Skin epidermis (tissue), 12 donors: ENCODE measurements around the gene PPP1R2.
"Not testable (repeated sequence)": the region's sequence is repeated elsewhere in the genome, so short reads cannot be mapped to it uniquely, and the experiment has no call there.

Experiments
- H3K27ac ChIP-seq, 21 experiments: fragments of 200-600 bp; sonication (generic) in 11 of 21; one replicate each; pipeline ENCODE4 v1.5.0; 2020; ENCODE audit warnings: mild to moderate bottlenecking in 3 of 21, inconsistent platforms in 2 of 21, moderate library complexity in 2 of 21
- H3K4me3 ChIP-seq, 7 experiments: fragments of 200-600 bp; sonication (generic) in 2 of 7; one replicate each; pipeline ENCODE4 v1.5.0; 2020; ENCODE audit warnings: inconsistent platforms in 2 of 7, mild to moderate bottlenecking in 2 of 7, moderate library complexity in 1 of 7

Gene PPP1R2

DNA sequence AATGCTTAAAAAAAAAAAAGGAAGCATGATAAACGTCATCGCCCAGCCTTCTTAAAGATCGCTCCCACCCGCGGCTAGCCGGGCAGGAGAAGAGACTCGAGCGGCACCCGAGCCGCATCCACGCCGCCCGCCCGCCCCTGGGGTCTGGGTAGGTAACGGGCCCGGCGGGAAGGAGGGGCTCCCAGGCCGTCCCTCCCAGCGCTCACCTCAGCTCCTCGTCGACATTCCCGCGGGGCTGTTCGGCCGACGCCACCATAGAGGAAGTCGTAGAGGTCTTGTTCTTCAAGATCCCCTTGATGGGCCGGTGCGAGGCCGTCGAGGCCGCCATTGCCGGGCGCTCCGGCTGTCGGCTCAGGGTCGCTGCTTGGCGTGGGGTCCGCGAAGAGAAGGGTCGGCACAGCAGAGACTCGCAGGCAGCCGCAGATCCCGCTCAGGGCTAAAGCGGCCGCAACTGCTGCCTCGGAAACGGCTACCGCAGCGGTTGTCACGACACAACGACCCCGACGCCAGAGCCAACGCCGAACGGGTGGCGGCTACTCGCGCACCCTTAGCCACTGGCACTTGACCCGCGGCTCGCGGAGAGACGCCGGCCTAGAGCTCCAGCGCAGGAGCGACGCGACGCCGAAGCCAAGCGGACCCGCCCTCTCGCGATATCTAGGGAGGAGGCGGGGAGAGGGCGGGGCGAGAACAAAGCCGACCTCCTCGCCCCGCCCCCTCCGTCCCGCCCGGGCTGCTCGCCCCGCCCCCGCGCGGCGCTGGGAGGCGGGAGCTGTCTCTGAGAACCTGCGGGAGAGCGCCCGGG, at the start of gene PPP1R2:
Gene PPP1R2, minus strand, starts transcription at position 628 of the 802 bp plus-strand sequence. Its CDS starts 300 bp downstream, at position 328.
- Histone ChIP-seq H3K27ac (peak within 1 kb of the TSS; percentile 86 to 98 (median 95)), H3K4me3 (peak within 1 kb of the TSS; percentile 75 to 95 (median 83))

GRCh38 chr3:195591852-195592251, 48.7 kb upstream of the PPP1R2 start:
- H3K27ac ChIP-seq, result peak overlapping the region in 1 of 21 experiments; percentile 14
- H3K4me3 ChIP-seq, result no peak overlapping the region

GRCh38 chr3:195591220-195591619, 48.1 kb upstream of the PPP1R2 start:
- Histone ChIP-seq H3K27ac (no peak overlapping the region), H3K4me3 (no peak overlapping the region)

DNA sequence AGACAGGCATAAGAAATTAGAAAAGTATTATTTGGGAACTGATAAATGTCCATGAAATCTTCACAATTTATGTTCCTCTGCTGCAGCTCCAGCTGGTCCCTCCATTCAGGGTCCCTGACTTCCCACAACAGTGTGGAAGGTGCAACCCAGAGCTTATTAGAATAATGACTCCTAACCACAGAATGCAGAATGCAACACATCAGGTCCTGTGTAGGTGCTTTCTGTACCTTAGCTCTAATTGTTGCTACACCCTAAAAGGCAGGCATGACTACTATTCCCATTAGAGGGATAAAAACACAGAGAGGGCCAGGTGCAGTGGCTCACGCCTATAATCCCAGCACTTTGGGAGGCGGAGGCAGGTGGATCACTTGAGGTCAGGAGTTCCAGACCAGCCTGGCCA, 47.3 kb upstream of the PPP1R2 start:
- H3K4me3 ChIP-seq, H3K27ac ChIP-seq: not testable (repeated sequence)

- H3K4me3 ChIP-seq, H3K27ac ChIP-seq: not testable (repeated sequence)
These were observed 46.7 kb upstream of the PPP1R2 start for GRCh38 chr3:195589796-195590195.

DNA sequence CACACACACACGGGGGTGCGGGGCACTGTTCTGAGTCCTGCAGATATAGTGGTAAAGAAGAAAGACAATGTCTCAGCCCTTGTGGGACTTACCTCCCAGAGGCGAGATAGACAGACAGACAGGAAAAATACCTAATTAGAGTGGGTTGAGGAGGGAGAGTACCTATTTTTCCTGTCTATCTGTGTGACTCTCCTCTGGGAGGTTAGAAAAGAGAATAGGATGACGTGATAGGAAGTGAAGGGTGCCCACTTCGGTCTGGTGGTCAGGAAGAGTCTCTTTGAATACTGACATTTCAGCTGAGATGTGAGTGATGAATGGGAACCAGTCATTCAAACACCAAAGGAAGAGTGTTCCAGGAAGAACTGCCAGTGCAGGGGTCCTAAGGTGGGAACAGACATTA, 44.7 kb upstream of the PPP1R2 start:
- Histone ChIP-seq H3K27ac (peak overlapping the region in 2 of 21 experiments; percentile 42 to 44), H3K4me3 (no peak overlapping the region)

DNA sequence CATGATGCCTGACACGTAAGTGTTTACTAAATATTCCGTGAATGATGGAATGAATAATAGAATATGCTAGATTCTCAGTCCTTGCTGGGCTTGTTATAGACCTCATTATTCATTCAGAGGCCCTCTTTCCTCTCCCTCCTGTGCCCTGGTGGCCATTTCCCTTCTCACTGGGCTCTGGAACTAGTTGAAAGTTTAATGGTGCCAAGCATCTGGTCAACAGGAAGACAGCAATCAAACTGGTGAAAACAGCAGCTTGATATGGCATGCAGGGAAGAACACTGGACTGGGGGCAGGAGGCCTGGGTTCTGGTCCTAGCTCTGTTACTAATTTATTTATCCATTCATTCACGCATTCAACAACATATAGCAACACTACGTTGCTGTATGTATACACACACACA, 44.3 kb upstream of the PPP1R2 start:
- peak overlapping the region in 4 of 21 experiments; percentile 8 to 44 (median 26) for H3K27ac ChIP-seq
- no peak overlapping the region for H3K4me3 ChIP-seq

DNA sequence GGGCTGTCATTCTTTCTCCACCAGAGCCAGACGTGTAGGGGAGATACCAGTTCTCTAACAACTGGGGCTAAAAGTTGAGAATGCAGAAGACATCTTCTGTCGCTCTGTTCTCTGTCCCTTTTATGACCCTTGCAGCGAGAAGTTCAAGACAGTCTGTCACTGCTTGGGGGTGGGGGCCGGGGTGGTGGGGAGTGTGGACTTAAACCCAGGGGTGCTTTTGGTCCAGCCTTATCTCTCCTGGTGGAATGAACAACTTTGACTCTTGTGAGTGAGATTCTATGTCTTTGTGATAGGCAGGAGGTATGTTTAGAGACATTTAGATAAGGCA, 41.4 kb upstream of the PPP1R2 start:
- no peak overlapping the region for H3K4me3 ChIP-seq

DNA sequence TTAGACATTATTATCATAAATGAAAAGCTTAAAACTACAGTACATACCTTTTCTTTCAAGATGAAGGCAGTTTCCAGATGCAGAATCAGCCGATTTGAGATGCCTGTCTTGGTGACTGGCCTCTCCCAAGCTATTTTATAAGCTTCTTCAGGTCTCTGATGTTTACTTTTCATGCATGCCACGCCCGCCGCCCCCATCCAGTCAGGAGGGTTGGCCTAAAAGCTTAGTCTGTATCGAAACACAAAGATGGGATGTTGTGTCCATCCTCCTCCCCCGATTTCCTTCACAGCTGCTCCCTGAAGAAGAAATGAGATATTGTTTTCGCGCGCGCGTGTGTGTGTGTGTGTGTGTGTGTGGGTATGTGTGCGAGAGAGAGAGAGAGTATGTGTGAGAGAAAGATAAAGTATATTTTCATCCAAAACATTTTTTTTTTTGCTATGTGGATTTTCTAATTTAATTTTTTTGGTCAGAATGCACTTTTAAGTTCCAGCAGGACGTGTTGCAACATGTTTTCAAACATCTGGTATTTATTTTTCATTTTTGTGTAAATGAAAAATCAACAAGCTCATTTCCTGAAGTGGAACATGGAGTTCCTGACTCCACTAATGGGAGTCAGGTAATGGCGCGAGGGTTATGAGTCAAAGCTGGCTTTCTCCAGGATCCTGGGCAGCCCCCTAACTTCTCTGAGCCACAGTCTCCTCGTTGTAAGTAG, 40.9 kb upstream of the PPP1R2 start, which contains the start of gene APOD:
Gene APOD, minus strand, starts transcription at position 110 of the 712 bp plus-strand sequence. CDS start 4,479 bp downstream, outside the sequence.
- Histone ChIP-seq H3K27ac (peak within 1 kb of the TSS in 15 of 21 experiments; percentile 6 to 81 (median 40)), H3K4me3 (peak within 1 kb of the TSS in 2 of 7 experiments; percentile 15 to 24)

More for the DNA sequence above, 41.4 kb upstream of the PPP1R2 start:
- H3K27ac ChIP-seq, result peak overlapping the region in 13 of 21 experiments; percentile 9 to 81 (median 54)

GRCh38 chr3:195582947-195583346, 39.8 kb upstream of the PPP1R2 start:
- Histone ChIP-seq H3K27ac (peak overlapping the region in 4 of 21 experiments; percentile 7 to 72 (median 22)), H3K4me3 (peak overlapping the region in 1 of 7 experiments; percentile 24)

GRCh38 chr3:195580744-195581443, 37.8 kb upstream of the PPP1R2 start:
- Histone ChIP-seq H3K27ac (peak overlapping the region in 6 of 21 experiments; percentile 2 to 33 (median 20)), H3K4me3 (peak overlapping the region in 1 of 7 experiments; percentile 17)

- no peak overlapping the region for H3K4me3 ChIP-seq
- H3K27ac ChIP-seq, result no peak overlapping the region
These were observed 36.2 kb upstream of the PPP1R2 start for GRCh38 chr3:195579281-195579680.

- H3K27ac ChIP-seq, result no peak overlapping the region
These were observed 35.4 kb upstream of the PPP1R2 start for GRCh38 chr3:195578565-195578964.

DNA sequence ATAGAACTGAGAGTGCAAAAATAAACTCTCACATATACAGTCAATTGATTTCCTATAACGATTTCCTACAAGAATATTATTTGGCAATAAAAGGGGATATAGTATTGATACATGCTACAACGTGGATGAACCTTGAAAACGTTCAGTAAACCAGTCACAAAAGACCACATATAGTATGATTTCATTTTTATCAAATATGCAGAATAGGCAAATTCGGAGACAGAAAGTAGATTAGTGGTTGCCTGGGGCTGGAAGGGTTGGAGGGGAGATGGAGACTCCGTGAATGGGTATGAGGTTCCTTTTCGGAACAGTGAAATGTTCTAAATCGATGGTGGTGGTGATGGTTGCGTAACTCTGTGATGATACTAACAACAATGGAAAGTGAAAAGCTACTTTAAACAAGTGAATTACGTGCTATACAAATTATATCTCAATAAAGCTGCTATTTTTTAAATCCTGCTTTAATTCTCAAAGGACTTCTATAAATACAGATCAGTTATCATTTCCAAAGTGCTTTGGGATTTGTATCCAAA, 34.6 kb upstream of the PPP1R2 start:
- Histone ChIP-seq H3K27ac (no peak overlapping the region), H3K4me3 (no peak overlapping the region)

More at GRCh38 chr3:195578565-195578964, 35.4 kb upstream of the PPP1R2 start:
- H3K4me3 ChIP-seq, result no peak overlapping the region

DNA sequence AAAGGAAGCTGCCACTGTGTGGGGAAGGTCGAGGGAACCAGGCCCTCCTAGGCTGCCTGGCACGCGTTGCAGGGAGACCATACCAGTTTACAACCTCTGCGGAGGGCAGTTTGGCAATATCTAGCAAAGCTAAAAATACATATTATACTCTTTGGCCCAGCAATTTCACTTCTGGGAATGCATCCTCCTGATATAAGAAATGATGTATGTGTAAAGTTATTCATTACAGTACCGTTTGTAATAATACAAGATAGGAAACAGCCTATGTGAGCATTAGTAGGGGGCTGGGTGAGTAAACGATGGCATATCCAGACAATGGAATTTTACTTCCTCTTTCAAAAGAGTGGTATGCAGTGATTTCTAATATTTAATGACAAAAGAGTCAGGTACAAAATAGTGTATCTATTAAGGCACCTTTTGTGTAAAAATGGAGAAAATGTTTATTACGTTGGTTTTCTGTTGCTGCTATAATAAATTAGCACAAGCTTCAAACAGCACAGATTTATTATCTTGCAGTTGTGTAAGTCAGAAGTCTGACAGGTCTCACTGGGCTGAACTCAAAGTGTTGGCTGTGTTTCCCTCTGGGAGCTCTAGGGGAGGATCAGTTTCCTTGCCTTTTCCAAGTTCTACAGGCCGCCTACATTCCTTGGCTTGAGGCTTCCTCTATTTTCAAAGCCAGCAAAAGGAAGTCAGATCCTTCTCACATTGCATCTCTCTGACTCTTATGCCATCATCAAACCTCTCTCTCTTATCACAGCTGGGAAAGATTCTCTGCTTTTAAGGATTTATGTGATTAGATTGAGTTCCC, 31.6 kb upstream of the PPP1R2 start:
- Histone ChIP-seq H3K4me3 (no peak overlapping the region), H3K27ac (no peak overlapping the region)

- no peak overlapping the region for H3K4me3 ChIP-seq
- no peak overlapping the region for H3K27ac ChIP-seq
These were observed 30.7 kb upstream of the PPP1R2 start for GRCh38 chr3:195573611-195574496.

- no peak overlapping the region for H3K27ac ChIP-seq
These were observed 28.2 kb upstream of the PPP1R2 start for GRCh38 chr3:195571361-195571760.

DNA sequence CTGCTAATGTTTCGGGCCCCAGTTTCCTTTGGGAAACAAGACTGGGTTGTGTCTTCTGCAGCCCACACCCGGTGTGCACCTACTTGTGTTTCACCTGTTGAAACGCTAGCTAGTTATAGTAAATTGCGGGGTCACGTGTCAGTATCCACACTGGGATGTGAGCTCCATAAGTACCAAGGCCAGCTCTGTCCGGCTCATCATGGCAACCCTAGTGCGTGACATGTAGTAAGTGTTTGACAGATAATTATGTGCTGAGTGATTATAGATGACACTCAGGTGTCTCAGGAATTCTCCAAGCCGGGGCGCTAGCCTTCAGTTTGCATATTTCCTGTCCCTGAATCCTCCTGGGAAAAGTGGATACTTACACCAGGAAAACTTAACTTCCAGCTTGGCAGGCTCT, 27.8 kb upstream of the PPP1R2 start:
- H3K27ac ChIP-seq, result no peak overlapping the region

More at GRCh38 chr3:195571361-195571760, 28.2 kb upstream of the PPP1R2 start:
- H3K4me3 ChIP-seq, result no peak overlapping the region

More for the DNA sequence above, 27.8 kb upstream of the PPP1R2 start:
- no peak overlapping the region for H3K4me3 ChIP-seq
